Panc1 (cell line): ENCODE data around the gene MYPN. TPM values are rescaled to one million over a fixed set of nuclear protein-coding genes. Genes with fewer than 3 reads are reported as not detected.

Source experiments
- ATAC-seq: fragments of 200-7000 bp; cut with Tn5 transposase; 2 replicates; pipeline ENCODE4 v1.9.1; 2020; ENCODE audit warnings: mild to moderate bottlenecking, moderate library complexity
- BruUV-seq: library from RNA; stranded (reverse); fragments of 400-500 nt; replicated peaks from 2 replicates; lab custom pipeline; 2021; lab: Mats Ljungman, UMichigan
- CTCF ChIA-PET: fragments of 300-600 bp; sonication (Branson Sonifier 250); formaldehyde crosslinking; loops from one replicate; lab custom pipeline; 2022; ENCODE audit warnings: antibody characterized with exemption; lab: Charles Lee
- POLR2A ChIA-PET: fragments of 300-600 bp; sonication (Branson Sonifier 250); formaldehyde crosslinking; loops from one replicate; lab custom pipeline; 2022; ENCODE audit warnings: antibody characterized with exemption; lab: Charles Lee
- DNase-seq: peaks from one replicate; pipeline ENCODE4 v3.0.0-alpha.2; 2010; ENCODE audit warnings: low read depth, low spot score
- H3K27ac ChIP-seq: 2 replicates; pipeline ENCODE4 v1.5.1; 2011; ENCODE audit warnings: mild to moderate bottlenecking, low read length, inconsistent platforms
- H3K27me3 ChIP-seq: fragments of 200-500 bp; sonication (Bioruptor generic); 2 replicates; pipeline ENCODE4 v1.6.0; 2014; ENCODE audit warnings: low read length, inconsistent platforms; ENCODE audit not compliant: control insufficient read depth, insufficient read depth
- H3K36me3 ChIP-seq: fragments of 200-500 bp; sonication (Bioruptor generic); 2 replicates; pipeline ENCODE4 v1.5.1; 2014; ENCODE audit warnings: inconsistent platforms, mild to moderate bottlenecking, low read length, moderate library complexity; ENCODE audit not compliant: control insufficient read depth, insufficient read depth
- H3K4me1 ChIP-seq: 2 replicates; pipeline ENCODE4 v1.5.1; 2011; ENCODE audit warnings: inconsistent platforms, mild to moderate bottlenecking, low read length, moderate library complexity; ENCODE audit not compliant: control insufficient read depth, insufficient read depth
- H3K4me3 ChIP-seq, 2 experiments: 2 replicates each; pipeline ENCODE4 v1.5.1; 2011 to 2012; ENCODE audit warnings: low read depth in 2 of 2, low read length in 2 of 2, mild to moderate bottlenecking in 2 of 2, inconsistent platforms in 1 of 2, moderate library complexity in 1 of 2
- H3K9me3 ChIP-seq: fragments of 200-500 bp; sonication (Bioruptor generic); 2 replicates; pipeline ENCODE4 v1.5.1; 2014; ENCODE audit warnings: low read depth, mild to moderate bottlenecking, inconsistent platforms, low read length, moderate library complexity; ENCODE audit not compliant: control insufficient read depth, insufficient read depth
- POLR2AphosphoS5 ChIP-seq: IDR thresholded peaks from 2 replicates; pipeline ENCODE4 v1.6.1; 2012; ENCODE audit warnings: mild to moderate bottlenecking, low read depth, low read length, moderate library complexity
- SIN3A ChIP-seq: IDR thresholded peaks from 2 replicates; pipeline ENCODE4 v1.6.1; 2012; ENCODE audit warnings: low read depth, mild to moderate bottlenecking, low read length, moderate library complexity, borderline replicate concordance; ENCODE audit not compliant: insufficient read depth
- TCF7L2 ChIP-seq: IDR thresholded peaks from 2 replicates; pipeline ENCODE4 v1.6.1; 2011; ENCODE audit warnings: mild to moderate bottlenecking, low read depth, low read length, inconsistent platforms
- in situ Hi-C: cut with HindIII; loops from 2 replicates; pipeline ENCODE4 v1.10.0; 2016; ENCODE audit warnings: low sequenced_read_pairs, low pct_unique_long_range_greater_than_20kb
- intact Hi-C: fragments of 100-400 bp; cut with micrococcal nuclease; formaldehyde crosslinking; loops from one replicate; pipeline ENCODE4 v1.10.0; 2022; ENCODE audit not compliant: unreplicated experiment
- total RNA-seq: library from RNA; stranded (reverse); gene quantifications from one replicate; pipeline ENCODE4 v1.2.1, GENCODE V29; 2021; ENCODE audit not compliant: unreplicated experiment
- TF ChIP-seq, protein P1 (sequence below): fragments of 450-650 bp; IDR thresholded peaks from 2 replicates; pipeline ENCODE4 v1.5.1; 2017; ENCODE audit warnings: mild to moderate bottlenecking
- TF ChIP-seq, protein P2 (sequence below), 2 experiments: IDR thresholded peaks; 2 replicates each; pipeline ENCODE4 v1.6.1; 2011 to 2012; ENCODE audit warnings: low read depth in 2 of 2, control low read depth in 1 of 2, low read length in 1 of 2, mild to moderate bottlenecking in 1 of 2, moderate library complexity in 1 of 2; ENCODE audit not compliant: insufficient read depth in 1 of 2

MYPN gene
- total RNA-seq, 1 experiment from 2014 or later = 39.1 TPM

DNA sequence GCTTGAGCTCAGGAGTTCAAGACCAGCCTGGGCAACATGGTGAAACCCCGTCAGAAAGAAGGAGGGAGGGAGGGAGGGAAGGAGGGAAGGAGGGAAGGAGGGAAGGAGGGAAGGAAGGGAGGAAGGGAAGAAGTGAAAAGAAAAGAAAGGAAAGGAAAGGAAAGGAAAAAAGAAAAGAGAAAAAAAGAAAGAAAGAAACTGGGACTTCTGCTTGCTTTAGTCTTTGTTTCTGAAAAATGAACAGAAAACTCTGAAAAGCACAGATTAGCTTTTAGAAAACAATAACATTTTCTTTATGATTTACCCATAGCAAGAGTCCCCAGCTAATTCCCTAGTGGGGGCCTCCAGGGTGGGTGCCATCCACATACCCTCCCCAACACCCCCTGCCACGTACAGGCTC is 75.8 kb downstream of the MYPN start:
- no peak overlapping the region for H3K4me3 ChIP-seq
- intact Hi-C loops (no loop called here), in situ Hi-C loops (no loop called here)
- H3K4me1 ChIP-seq = no peaks in the 10 kb centered on the region
- no peaks in the 10 kb centered on the region for H3K36me3 ChIP-seq
- TF ChIP-seq, protein P1, sequence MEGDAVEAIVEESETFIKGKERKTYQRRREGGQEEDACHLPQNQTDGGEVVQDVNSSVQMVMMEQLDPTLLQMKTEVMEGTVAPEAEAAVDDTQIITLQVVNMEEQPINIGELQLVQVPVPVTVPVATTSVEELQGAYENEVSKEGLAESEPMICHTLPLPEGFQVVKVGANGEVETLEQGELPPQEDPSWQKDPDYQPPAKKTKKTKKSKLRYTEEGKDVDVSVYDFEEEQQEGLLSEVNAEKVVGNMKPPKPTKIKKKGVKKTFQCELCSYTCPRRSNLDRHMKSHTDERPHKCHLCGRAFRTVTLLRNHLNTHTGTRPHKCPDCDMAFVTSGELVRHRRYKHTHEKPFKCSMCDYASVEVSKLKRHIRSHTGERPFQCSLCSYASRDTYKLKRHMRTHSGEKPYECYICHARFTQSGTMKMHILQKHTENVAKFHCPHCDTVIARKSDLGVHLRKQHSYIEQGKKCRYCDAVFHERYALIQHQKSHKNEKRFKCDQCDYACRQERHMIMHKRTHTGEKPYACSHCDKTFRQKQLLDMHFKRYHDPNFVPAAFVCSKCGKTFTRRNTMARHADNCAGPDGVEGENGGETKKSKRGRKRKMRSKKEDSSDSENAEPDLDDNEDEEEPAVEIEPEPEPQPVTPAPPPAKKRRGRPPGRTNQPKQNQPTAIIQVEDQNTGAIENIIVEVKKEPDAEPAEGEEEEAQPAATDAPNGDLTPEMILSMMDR = no peak
- TF ChIP-seq, protein P2, sequence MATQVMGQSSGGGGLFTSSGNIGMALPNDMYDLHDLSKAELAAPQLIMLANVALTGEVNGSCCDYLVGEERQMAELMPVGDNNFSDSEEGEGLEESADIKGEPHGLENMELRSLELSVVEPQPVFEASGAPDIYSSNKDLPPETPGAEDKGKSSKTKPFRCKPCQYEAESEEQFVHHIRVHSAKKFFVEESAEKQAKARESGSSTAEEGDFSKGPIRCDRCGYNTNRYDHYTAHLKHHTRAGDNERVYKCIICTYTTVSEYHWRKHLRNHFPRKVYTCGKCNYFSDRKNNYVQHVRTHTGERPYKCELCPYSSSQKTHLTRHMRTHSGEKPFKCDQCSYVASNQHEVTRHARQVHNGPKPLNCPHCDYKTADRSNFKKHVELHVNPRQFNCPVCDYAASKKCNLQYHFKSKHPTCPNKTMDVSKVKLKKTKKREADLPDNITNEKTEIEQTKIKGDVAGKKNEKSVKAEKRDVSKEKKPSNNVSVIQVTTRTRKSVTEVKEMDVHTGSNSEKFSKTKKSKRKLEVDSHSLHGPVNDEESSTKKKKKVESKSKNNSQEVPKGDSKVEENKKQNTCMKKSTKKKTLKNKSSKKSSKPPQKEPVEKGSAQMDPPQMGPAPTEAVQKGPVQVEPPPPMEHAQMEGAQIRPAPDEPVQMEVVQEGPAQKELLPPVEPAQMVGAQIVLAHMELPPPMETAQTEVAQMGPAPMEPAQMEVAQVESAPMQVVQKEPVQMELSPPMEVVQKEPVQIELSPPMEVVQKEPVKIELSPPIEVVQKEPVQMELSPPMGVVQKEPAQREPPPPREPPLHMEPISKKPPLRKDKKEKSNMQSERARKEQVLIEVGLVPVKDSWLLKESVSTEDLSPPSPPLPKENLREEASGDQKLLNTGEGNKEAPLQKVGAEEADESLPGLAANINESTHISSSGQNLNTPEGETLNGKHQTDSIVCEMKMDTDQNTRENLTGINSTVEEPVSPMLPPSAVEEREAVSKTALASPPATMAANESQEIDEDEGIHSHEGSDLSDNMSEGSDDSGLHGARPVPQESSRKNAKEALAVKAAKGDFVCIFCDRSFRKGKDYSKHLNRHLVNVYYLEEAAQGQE (IDR thresholded peaks at IDR 0.05; ENCODE audit: insufficient read depth in 1 of 2, low read depth in 2 of 2, low read length in 1 of 2) = no peak
- no peak for TF ChIP-seq TCF7L2
- TF ChIP-seq POLR2AphosphoS5 = no peak
- no peak for TF ChIP-seq SIN3A
- no peak overlapping the region for H3K27ac ChIP-seq
- no TSS peak for BruUV-seq
- ATAC-seq (no peak), DNase-seq (no peak)
- H3K9me3 ChIP-seq = no peaks in the 10 kb centered on the region
- no peaks in the 10 kb centered on the region for H3K27me3 ChIP-seq
- ChIA-PET POLR2A (interaction anchor here (0.6 kb wide), 1 partner anchor 130 kb away, joined by 19 read pairs; no protein-coding TSS in a partner anchor), CTCF (no interaction called here)

DNA sequence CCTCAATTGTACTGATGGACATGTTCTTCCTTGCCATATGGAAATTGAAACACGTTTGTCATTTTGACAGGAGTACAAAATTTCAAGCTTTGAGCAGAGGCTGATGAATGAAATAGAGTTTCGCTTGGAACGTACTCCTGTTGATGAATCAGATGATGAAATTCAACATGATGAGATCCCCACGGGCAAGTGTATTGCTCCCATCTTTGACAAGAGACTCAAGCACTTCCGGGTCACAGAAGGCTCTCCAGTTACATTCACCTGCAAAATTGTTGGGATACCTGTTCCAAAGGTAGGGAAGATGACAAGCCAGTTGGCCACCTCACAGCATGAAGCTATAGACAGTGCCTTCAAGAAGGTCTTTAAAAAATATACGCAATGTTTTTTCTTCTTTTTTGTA is 79.5 kb downstream of the MYPN start:
- POLR2A ChIA-PET = no interaction called here
- intact Hi-C loops = no loop called here
- no peaks in the 10 kb centered on the region; the same call in 1 of the 2 replicates for H3K9me3 ChIP-seq
- BruUV-seq = no TSS peak
- H3K4me1 ChIP-seq = no peaks in the 10 kb centered on the region
- no peak for ATAC-seq
- no peaks in the 10 kb centered on the region for H3K27me3 ChIP-seq
- H3K27ac ChIP-seq = no peak overlapping the region
- no peak for DNase-seq
- in situ Hi-C loops = no loop called here
- CTCF ChIA-PET = interaction anchor here (0.6 kb wide), 1 partner anchor 19 kb away, joined by 4 read pairs; no protein-coding TSS in a partner anchor
- H3K36me3 ChIP-seq = no peaks in the 10 kb centered on the region
- H3K4me3 ChIP-seq = no peak overlapping the region
- TF ChIP-seq TCF7L2 (no peak), SIN3A (no peak), POLR2AphosphoS5 (no peak)
- TF ChIP-seq, protein P1 = no peak
- TF ChIP-seq, protein P2 (IDR thresholded peaks at IDR 0.05; ENCODE audit: insufficient read depth in 1 of 2, low read depth in 2 of 2, low read length in 1 of 2) = no peak
